Measurements from ENCODE around the gene BEST2.

DNA sequence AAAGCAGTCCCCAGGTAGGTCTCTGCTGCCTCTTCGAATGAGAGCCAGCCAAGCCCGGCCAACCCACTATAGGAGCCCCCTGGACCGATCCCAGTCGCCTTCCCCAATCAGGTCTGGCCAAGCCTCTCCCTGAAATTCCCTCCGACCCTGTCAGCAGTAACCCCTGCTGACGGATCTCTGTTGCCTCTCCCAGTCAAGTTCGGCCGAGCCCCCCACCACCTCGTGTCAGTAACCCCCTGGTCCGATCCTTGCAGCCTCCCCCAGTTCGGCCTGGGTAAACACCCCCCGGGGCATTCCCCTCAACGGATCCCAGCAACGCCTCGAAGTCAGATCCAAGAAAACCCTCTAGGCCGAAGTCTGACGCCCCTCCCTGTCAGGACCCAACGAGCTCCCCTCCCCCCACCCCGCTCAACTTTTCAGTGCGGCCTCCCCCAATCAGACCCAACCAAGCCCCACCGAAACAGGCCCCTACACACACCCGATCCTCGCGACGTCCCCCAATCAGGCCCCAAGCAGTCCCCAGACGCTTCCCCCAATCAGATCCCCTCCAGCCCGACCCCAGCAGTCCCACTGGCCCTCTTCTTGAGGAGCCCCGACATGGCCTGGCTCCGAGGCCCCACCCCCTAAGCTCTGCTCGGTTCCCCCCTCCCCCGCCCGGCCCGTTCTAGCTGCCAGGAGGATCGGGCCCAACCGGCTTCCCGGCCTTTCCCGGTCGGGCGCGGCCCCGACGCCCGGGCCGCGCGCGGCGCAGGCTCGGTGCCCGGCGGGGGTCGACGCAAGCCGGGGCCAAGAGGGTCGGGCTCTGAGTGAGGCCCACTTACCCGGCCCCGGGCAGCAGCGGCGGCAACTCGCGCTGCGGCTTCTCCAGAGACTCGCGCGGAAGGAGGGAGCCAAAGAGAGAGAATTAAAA, 29.7 kb upstream of the BEST2 start:
- TF ChIP-seq, protein P1, sequence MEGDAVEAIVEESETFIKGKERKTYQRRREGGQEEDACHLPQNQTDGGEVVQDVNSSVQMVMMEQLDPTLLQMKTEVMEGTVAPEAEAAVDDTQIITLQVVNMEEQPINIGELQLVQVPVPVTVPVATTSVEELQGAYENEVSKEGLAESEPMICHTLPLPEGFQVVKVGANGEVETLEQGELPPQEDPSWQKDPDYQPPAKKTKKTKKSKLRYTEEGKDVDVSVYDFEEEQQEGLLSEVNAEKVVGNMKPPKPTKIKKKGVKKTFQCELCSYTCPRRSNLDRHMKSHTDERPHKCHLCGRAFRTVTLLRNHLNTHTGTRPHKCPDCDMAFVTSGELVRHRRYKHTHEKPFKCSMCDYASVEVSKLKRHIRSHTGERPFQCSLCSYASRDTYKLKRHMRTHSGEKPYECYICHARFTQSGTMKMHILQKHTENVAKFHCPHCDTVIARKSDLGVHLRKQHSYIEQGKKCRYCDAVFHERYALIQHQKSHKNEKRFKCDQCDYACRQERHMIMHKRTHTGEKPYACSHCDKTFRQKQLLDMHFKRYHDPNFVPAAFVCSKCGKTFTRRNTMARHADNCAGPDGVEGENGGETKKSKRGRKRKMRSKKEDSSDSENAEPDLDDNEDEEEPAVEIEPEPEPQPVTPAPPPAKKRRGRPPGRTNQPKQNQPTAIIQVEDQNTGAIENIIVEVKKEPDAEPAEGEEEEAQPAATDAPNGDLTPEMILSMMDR (IDR thresholded peaks at IDR 0.05): no peak
- TF ChIP-seq POLR2A (IDR thresholded peaks at IDR 0.05): no peak
